GM04503 (cell line): ENCODE measurements around the gene USP31.

Experiments
- DNase-seq: peaks from one replicate; pipeline ENCODE4 v3.0.0-alpha.2; 2012; ENCODE audit warnings: low read depth

The USP31 gene

GRCh38 chr16:23061669-23062068, 87.6 kb downstream of the USP31 start:
- DNase-seq = no peak

GRCh38 chr16:23060458-23061320, 88.6 kb downstream of the USP31 start:
- DNase-seq = no peak

GRCh38 chr16:23059433-23059832, 89.8 kb downstream of the USP31 start:
- DNase-seq = no peak

- no peak for DNase-seq
Measured at GRCh38 chr16:23058576-23058975, 90.7 kb downstream of the USP31 start.

- no peak for DNase-seq
Measured at GRCh38 chr16:23057013-23057596, 92.1 kb downstream of the USP31 start.

GRCh38 chr16:23055481-23055880, 93.8 kb downstream of the USP31 start:
- no peak for DNase-seq

- no peak for DNase-seq
Measured at GRCh38 chr16:23052908-23053580, 96.2 kb downstream of the USP31 start.

- no peak for DNase-seq
Measured at GRCh38 chr16:23052221-23052620, 97.0 kb downstream of the USP31 start.

GRCh38 chr16:23051587-23051986, 97.7 kb downstream of the USP31 start:
- DNase-seq = no peak

- DNase-seq = no peak
Measured at GRCh38 chr16:23048164-23048563, 101.1 kb downstream of the USP31 start.

- DNase-seq = no peak
Measured at GRCh38 chr16:23045025-23045424, 104.2 kb downstream of the USP31 start.

GRCh38 chr16:23040246-23040645, 109.0 kb downstream of the USP31 start:
- no peak for DNase-seq

GRCh38 chr16:23039118-23039517, 110.1 kb downstream of the USP31 start:
- DNase-seq = no peak

GRCh38 chr16:23035240-23035639, 114.0 kb downstream of the USP31 start:
- no peak for DNase-seq

- no peak for DNase-seq
Measured at GRCh38 chr16:23031508-23032098, 117.6 kb downstream of the USP31 start.

- no peak for DNase-seq
Measured at GRCh38 chr16:23029733-23030420, 119.4 kb downstream of the USP31 start.

GRCh38 chr16:23027386-23027785, 121.9 kb downstream of the USP31 start:
- no peak for DNase-seq

GRCh38 chr16:23026784-23027362, 122.4 kb downstream of the USP31 start:
- DNase-seq = no peak

- no peak for DNase-seq
Measured at GRCh38 chr16:23025692-23026307, 123.5 kb downstream of the USP31 start.

GRCh38 chr16:23024044-23024443, 125.2 kb downstream of the USP31 start:
- no peak for DNase-seq

GRCh38 chr16:23020084-23020483, 129.2 kb downstream of the USP31 start:
- no peak for DNase-seq
